ENCODE data around the gene RAB6B. TPM values are rescaled to one million over a fixed set of nuclear protein-coding genes. Genes with fewer than 3 reads are reported as not detected.

Gene RAB6B
- total RNA-seq, 1 experiment from 2014 or later: 18.0 TPM

GRCh38 chr3:133905376-133905775 is 9.7 kb upstream of the RAB6B start:
- ChIA-PET CTCF (interaction anchor here (1.1 kb wide), 2 partner anchors 240 to 276 kb away, joined by 3 read pairs; no protein-coding TSS in a partner anchor), POLR2A (no interaction called here)
- Mint-ChIP-seq H3K27ac (no peak overlapping the region), H3K36me3 (no peaks in the 10 kb centered on the region), H3K4me3 (no peak overlapping the region), H3K9me3 (peaks cover 4% of the 10 kb centered on the region), H3K27me3 (ENCODE audit: low read depth) (no peaks in the 10 kb centered on the region; the same call in 1 of the 2 replicates), H3K4me1 (no peaks in the 10 kb centered on the region)
- DNase-seq (ENCODE audit: low spot score): no peak
- TF ChIP-seq NFATC4 (CRISPR knock-in tag; IDR thresholded peaks at IDR 0.05): no peak
- TF ChIP-seq ZNF232 (CRISPR knock-in tag; IDR thresholded peaks at IDR 0.05): no peak
- TF ChIP-seq, protein P1, sequence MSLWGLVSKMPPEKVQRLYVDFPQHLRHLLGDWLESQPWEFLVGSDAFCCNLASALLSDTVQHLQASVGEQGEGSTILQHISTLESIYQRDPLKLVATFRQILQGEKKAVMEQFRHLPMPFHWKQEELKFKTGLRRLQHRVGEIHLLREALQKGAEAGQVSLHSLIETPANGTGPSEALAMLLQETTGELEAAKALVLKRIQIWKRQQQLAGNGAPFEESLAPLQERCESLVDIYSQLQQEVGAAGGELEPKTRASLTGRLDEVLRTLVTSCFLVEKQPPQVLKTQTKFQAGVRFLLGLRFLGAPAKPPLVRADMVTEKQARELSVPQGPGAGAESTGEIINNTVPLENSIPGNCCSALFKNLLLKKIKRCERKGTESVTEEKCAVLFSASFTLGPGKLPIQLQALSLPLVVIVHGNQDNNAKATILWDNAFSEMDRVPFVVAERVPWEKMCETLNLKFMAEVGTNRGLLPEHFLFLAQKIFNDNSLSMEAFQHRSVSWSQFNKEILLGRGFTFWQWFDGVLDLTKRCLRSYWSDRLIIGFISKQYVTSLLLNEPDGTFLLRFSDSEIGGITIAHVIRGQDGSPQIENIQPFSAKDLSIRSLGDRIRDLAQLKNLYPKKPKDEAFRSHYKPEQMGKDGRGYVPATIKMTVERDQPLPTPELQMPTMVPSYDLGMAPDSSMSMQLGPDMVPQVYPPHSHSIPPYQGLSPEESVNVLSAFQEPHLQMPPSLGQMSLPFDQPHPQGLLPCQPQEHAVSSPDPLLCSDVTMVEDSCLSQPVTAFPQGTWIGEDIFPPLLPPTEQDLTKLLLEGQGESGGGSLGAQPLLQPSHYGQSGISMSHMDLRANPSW (CRISPR knock-in tag; conservative IDR thresholded peaks at IDR 0.05; ENCODE audit: low read depth): no peak
- TF ChIP-seq, protein P2, sequence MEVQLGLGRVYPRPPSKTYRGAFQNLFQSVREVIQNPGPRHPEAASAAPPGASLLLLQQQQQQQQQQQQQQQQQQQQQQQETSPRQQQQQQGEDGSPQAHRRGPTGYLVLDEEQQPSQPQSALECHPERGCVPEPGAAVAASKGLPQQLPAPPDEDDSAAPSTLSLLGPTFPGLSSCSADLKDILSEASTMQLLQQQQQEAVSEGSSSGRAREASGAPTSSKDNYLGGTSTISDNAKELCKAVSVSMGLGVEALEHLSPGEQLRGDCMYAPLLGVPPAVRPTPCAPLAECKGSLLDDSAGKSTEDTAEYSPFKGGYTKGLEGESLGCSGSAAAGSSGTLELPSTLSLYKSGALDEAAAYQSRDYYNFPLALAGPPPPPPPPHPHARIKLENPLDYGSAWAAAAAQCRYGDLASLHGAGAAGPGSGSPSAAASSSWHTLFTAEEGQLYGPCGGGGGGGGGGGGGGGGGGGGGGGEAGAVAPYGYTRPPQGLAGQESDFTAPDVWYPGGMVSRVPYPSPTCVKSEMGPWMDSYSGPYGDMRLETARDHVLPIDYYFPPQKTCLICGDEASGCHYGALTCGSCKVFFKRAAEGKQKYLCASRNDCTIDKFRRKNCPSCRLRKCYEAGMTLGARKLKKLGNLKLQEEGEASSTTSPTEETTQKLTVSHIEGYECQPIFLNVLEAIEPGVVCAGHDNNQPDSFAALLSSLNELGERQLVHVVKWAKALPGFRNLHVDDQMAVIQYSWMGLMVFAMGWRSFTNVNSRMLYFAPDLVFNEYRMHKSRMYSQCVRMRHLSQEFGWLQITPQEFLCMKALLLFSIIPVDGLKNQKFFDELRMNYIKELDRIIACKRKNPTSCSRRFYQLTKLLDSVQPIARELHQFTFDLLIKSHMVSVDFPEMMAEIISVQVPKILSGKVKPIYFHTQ (CRISPR knock-in tag; IDR thresholded peaks at IDR 0.05): no peak
- no peak for TF ChIP-seq ZBTB43 (CRISPR knock-in tag; IDR thresholded peaks at IDR 0.05)
- no peak for TF ChIP-seq CDX4 (CRISPR knock-in tag; IDR thresholded peaks at IDR 0.05; ENCODE audit: borderline replicate concordance)
- no peak for TF ChIP-seq ZNF425 (CRISPR knock-in tag; conservative IDR thresholded peaks at IDR 0.05)
- no peak for TF ChIP-seq EMX1 (CRISPR knock-in tag; IDR thresholded peaks at IDR 0.05)
- no peak for TF ChIP-seq ZBTB21 (CRISPR knock-in tag; IDR thresholded peaks at IDR 0.05; ENCODE audit: borderline replicate concordance)
- TF ChIP-seq RORB (CRISPR knock-in tag; IDR thresholded peaks at IDR 0.05): no peak
- TF ChIP-seq, protein P3, sequence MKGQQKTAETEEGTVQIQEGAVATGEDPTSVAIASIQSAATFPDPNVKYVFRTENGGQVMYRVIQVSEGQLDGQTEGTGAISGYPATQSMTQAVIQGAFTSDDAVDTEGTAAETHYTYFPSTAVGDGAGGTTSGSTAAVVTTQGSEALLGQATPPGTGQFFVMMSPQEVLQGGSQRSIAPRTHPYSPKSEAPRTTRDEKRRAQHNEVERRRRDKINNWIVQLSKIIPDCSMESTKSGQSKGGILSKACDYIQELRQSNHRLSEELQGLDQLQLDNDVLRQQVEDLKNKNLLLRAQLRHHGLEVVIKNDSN (CRISPR knock-in tag; IDR thresholded peaks at IDR 0.05): no peak
- TF ChIP-seq OVOL2 (CRISPR knock-in tag; IDR thresholded peaks at IDR 0.05; ENCODE audit: borderline replicate concordance): no peak
- TF ChIP-seq RELA (CRISPR knock-in tag; IDR thresholded peaks at IDR 0.05; ENCODE audit: borderline replicate concordance): no peak
- TF ChIP-seq MYBL2 (CRISPR knock-in tag; IDR thresholded peaks at IDR 0.05): no peak
- no peak for TF ChIP-seq ZNF281 (CRISPR knock-in tag; IDR thresholded peaks at IDR 0.05)
- peak; percentile 34; the same call in 1 of the 2 replicates for ATAC-seq
